Activated CD4-positive, CD25-positive, alpha-beta regulatory T cell treated with anti-CD3 and anti-CD28 coated beads, Interleukin-2, amount 50 U/mL, for 24 hours (primary cell): ENCODE measurements around the gene A1CF.
"Not testable (repeated sequence)": the region's sequence is repeated elsewhere in the genome, so short reads cannot be mapped to it uniquely, and the experiment has no call there.

Experiments
- ATAC-seq, 2 donors: fragments of 150-1000 bp; cut with Tn5 transposase; one replicate each; pipeline ENCODE4 v1.10.0; 2021; ENCODE audit warnings: mild to moderate bottlenecking in 1 of 2, moderate library complexity in 1 of 2

Gene A1CF

GRCh38 chr10:50782017-50782416, 103.4 kb downstream of the A1CF start:
- ATAC-seq: not testable (repeated sequence)

DNA sequence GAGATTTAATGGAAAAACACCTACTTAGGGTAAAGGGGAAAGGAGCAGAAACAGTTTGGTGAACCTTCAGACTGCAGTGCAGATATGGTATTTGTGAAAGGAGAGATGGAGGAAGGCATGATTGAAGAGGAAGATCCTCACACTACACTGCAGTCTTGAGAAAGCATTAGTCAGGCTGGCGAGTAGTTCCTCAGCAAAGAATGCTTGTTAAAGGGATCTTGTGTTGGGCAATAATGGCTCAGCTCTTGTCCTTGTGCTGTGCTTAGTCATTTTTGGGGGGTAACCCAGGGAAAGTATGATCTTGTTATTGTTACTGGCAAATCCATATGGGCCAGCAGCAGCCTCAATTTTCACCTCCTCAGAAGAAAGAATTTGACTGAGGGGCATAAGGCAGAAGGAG, 105.4 kb downstream of the A1CF start:
- not testable (repeated sequence) for ATAC-seq

DNA sequence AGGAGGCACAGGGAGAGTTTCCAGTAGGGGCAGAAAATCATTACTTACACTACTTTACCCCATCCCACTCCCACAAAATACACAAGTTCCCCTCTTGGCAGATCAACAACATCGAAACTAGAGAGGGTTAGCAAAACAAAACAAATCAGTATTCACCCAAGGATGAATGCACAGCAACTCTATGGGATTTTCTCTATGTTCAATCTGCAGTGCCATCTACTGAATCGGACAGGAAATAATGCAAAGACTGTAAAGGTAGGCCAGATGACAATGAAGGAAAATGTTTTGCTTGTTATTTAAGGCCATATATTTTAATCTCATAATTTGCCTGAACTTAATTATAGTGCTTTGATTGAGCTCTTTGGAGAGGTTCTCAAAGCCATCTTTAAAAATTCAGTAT, 110.6 kb downstream of the A1CF start:
- not testable (repeated sequence) for ATAC-seq

DNA sequence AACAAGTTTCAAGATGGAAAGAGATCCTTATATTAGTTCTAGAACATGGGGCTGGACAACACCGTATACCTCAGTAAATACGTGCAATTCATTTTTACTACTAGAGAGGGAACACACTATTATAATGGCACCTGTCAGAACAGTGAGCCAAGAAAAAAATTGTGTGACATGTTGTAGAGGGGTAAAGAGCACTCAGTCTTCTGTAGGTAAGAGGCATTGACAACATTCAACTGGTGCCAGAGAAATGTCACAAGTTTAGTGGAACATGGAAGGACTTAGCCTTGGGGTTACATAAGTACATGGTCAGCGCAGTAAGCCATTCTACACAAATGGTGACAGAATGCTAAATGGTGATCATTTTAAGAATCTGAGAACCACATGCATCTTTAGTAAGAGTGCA, 113.4 kb downstream of the A1CF start:
- ATAC-seq: not testable (repeated sequence)

GRCh38 chr10:50766774-50767513, 118.5 kb downstream of the A1CF start:
- not testable (repeated sequence) for ATAC-seq
